ENCODE data around the gene SLC2A9. TPM values are rescaled to one million over a fixed set of nuclear protein-coding genes. Genes with fewer than 3 reads are reported as not detected.

The SLC2A9 gene
- total and polyA plus RNA-seq, 2 of the 8 experiments (the other 6 are each of a cell fraction or from before 2014, with no cell fraction given), result 0.20 to 0.26 TPM

DNA sequence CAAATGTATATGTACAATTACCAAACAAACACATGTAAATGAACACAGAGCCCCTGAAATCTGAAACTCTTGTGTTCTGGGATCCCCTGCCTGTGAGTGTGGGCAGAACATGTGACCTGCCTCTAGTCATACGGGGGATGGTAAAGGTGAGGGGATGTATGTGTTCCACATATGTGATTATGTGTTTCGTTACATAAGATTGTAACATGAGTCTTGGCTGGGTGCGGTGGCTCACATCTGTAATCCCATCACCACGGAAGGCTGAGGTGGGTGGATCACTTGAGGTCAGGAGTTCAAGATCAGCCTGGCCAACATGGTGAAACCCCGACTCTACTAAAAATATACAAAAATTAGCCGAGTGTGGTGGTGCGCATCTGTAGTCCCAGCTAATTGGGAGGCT, 37.1 kb upstream of the SLC2A9 start:
- H3K23me2 ChIP-seq (ENCODE audit: low read depth, low read length), result no peaks in the 10 kb centered on the region
- H3K14ac ChIP-seq (ENCODE audit: insufficient read length), result no peak overlapping the region
- POLR2A ChIA-PET (ENCODE audit: partially characterized antibody), result no interaction called here

More for the DNA sequence above, 37.1 kb upstream of the SLC2A9 start:
- Histone ChIP-seq H2AK5ac (ENCODE audit: low read depth, low read length) (no peak overlapping the region), H3K4me1 (replicated peaks in 1 of 4; ENCODE audit: control insufficient read depth in 3 of 4, insufficient read depth in 4 of 4, low read length in 3 of 4) (peaks cover 0 to 5% (median 0%) of the 10 kb centered on the region in 4 experiments; a peak in 5 of 7 replicates), H3K18ac (ENCODE audit: extremely low read depth, low read length) (no peak overlapping the region), H3K79me1 (ENCODE audit: low read depth, low read length) (no peaks in the 10 kb centered on the region), H2AFZ (ENCODE audit: low read length) (no peak overlapping the region), H3K79me2 (ENCODE audit: control insufficient read depth in 1 of 2, insufficient read depth in 2 of 2, low read length in 2 of 2) (no peaks in the 10 kb centered on the region), H3K56ac (replicated peaks; ENCODE audit: insufficient read length, low read depth, low read length) (no peak overlapping the region), H2BK5ac (ENCODE audit: low read depth, low read length) (no peak overlapping the region), H3K4ac (replicated peaks; ENCODE audit: insufficient read length, low read depth, low read length) (no peak overlapping the region), H3K4me3 (ENCODE audit: extremely low read depth in 1 of 4, insufficient read depth in 2 of 4, low read depth in 3 of 4, low read length in 4 of 4) (no peak overlapping the region), H2BK120ac (replicated peaks; ENCODE audit: low read depth, low read length) (no peak overlapping the region), H4K91ac (replicated peaks; ENCODE audit: insufficient read length, low read length) (no peak overlapping the region), H3K27me3 (replicated peaks in 1 of 4; ENCODE audit: control insufficient read depth in 3 of 4, extremely low read depth in 1 of 4, insufficient read depth in 3 of 4, low read length in 3 of 4) (no peaks in the 10 kb centered on the region), H2BK15ac (ENCODE audit: low read length) (no peak overlapping the region), H4K5ac (ENCODE audit: insufficient read length, low read depth, low read length) (no peak overlapping the region), H4K8ac (ENCODE audit: extremely low read depth, insufficient read depth, low read length) (no peak overlapping the region), H3K23ac (ENCODE audit: insufficient read length) (no peak overlapping the region), H2BK20ac (ENCODE audit: low read length) (no peak overlapping the region), H3K4me2 (ENCODE audit: insufficient read depth in 1 of 2, low read depth in 2 of 2, low read length in 2 of 2) (no peak overlapping the region), H4K20me1 (replicated peaks in 1 of 2; ENCODE audit: control insufficient read depth in 1 of 2, insufficient read depth in 2 of 2, low read length in 2 of 2) (no peaks in the 10 kb centered on the region), H3K27ac (ENCODE audit: low read depth, low read length) (no peak overlapping the region), H2BK12ac (ENCODE audit: low read depth, low read length) (no peak overlapping the region), H3K36me3 (ENCODE audit: control insufficient read depth in 2 of 4, insufficient read depth in 4 of 4, low read length in 3 of 4) (no peaks in the 10 kb centered on the region), H3K9ac (replicated peaks in 1 of 4; ENCODE audit: extremely low read depth in 1 of 4, low read depth in 3 of 4, low read length in 3 of 4) (no peak overlapping the region), H3K9me3 (ENCODE audit: insufficient read depth in 2 of 2, low read depth in 1 of 2, low read length in 1 of 2) (0 out of 4 replicates have a peak, but pooled peaks cover 0 to 2% of the 10 kb centered on the region in 2 experiments)
- TF ChIP-seq RFX5 (IDR thresholded peaks at IDR 0.05; ENCODE audit: borderline replicate concordance, low read depth, low read length), result no peak
- TF ChIP-seq FOSL1 (IDR thresholded peaks at IDR 0.05; ENCODE audit: insufficient read depth, low read depth, low read length), result no peak
- no peak for TF ChIP-seq ASH2L (IDR thresholded peaks at IDR 0.05; ENCODE audit: low read length)
- TF ChIP-seq TBP (IDR thresholded peaks at IDR 0.05; ENCODE audit: low read depth, low read length), result no peak
- no peak for TF ChIP-seq CBX5 (IDR thresholded peaks at IDR 0.05; ENCODE audit: low read depth, low read length)
- 92% methylated on average over 7 of the region's 7 CpGs; no CpG with 5 or more reads in 1 of the 2 experiments for WGBS, 2 experiments (ENCODE audit: extremely low coverage in 1 of 2, insufficient coverage in 1 of 2, insufficient read length in 1 of 2, insufficient replicate concordance in 2 of 2, low coverage in 1 of 2, low lambda C conversion rate in 2 of 2, missing lambda C conversion rate in 1 of 2)
- DNase-seq (ENCODE audit: low read depth in 1 of 2, low spot score in 2 of 2) (no peak), FAIRE-seq (no peak)
- CTCF ChIA-PET (ENCODE audit: partially characterized antibody), result interaction anchor here (0.7 kb wide), 1 partner anchor 158 kb away, joined by 3 read pairs; no protein-coding TSS in a partner anchor
